K562 (cell line): Measurements from ENCODE around the gene ZACN. TPM values are rescaled to one million over a fixed set of nuclear protein-coding genes. Genes with fewer than 3 reads are reported as not detected.

Source experiments
- ATAC-seq: fragments of 200-7000 bp; cut with Tn5 transposase; 3 replicates; pipeline ENCODE4 v1.9.1; 2020; ENCODE audit warnings: moderate library complexity
- BruUV-seq: library from RNA; stranded (reverse); fragments of 400-500 nt; replicated peaks from 2 replicates; lab custom pipeline; 2021; lab: Mats Ljungman, UMichigan
- CTCF ChIA-PET: fragments of 300-600 bp; formaldehyde crosslinking; extraction: SDS; loops from one replicate; lab custom pipeline; 2021; ENCODE audit warnings: low intra/inter-chr PET ratio; lab: Yijun Ruan, JAX
- POLR2A ChIA-PET: fragments of 300-600, 350-650 bp; sonication (Branson Sonifier 250); formaldehyde crosslinking; extraction: SDS; loops from one replicate; lab custom pipeline; 2021; ENCODE audit warnings: antibody characterized with exemption, inconsistent platforms; lab: Yijun Ruan, JAX
- DNase-seq, 4 experiments: peaks; one replicate each; pipeline versions ENCODE4 v3.0.0 to v3.0.0-alpha.2; 2011 to 2018; ENCODE audit warnings: low spot score in 3 of 4, mixed read lengths in 3 of 4; ENCODE audit errors: extremely low read depth in 1 of 4
- FAIRE-seq: peaks from 2 replicates; lab custom pipeline; 2011; peaks lifted over from hg19 to GRCh38; lab: Jason Lieb, UNC
- H2AFZ ChIP-seq: 2 replicates; pipeline ENCODE4 v1.6.0; 2011; ENCODE audit warnings: low read depth, low read length, control low read depth, inconsistent platforms
- H3K27ac ChIP-seq: fragments of 200-600 bp; 3 replicates; pipeline ENCODE4 v1.8.0; 2011; ENCODE audit warnings: low read depth, mild to moderate bottlenecking, control low read depth, inconsistent platforms, low read length, moderate library complexity, mixed read lengths; ENCODE audit errors: extremely low read depth
- H3K27me3 ChIP-seq, 2 experiments: fragments of 300-600 bp in 1 of 2; 2 replicates in 1 of 2; 3 replicates in 1 of 2; pipeline versions ENCODE4 v1.6.0 to v1.8.0; 2011; ENCODE audit warnings: inconsistent platforms in 2 of 2, low read length in 2 of 2, mild to moderate bottlenecking in 1 of 2, mixed read lengths in 1 of 2, moderate library complexity in 1 of 2; ENCODE audit not compliant: control insufficient read depth in 2 of 2, insufficient read depth in 2 of 2
- H3K36me3 ChIP-seq: fragments of 300-600 bp; 3 replicates; pipeline ENCODE4 v1.8.0; 2011; ENCODE audit warnings: mild to moderate bottlenecking, low read length, inconsistent platforms; ENCODE audit not compliant: control insufficient read depth, insufficient read depth
- H3K4me1 ChIP-seq, 2 experiments: fragments of 200-600 bp in 1 of 2; replicated peaks in 1 of 2; 2 replicates in 1 of 2; 3 replicates in 1 of 2; pipeline versions ENCODE4 v1.5.1 to v1.8.0; 2011; ENCODE audit warnings: inconsistent platforms in 2 of 2, low read length in 2 of 2, mild to moderate bottlenecking in 1 of 2, mixed read lengths in 1 of 2, moderate library complexity in 1 of 2; ENCODE audit not compliant: control insufficient read depth in 2 of 2, insufficient read depth in 2 of 2
- H3K4me2 ChIP-seq: 2 replicates; pipeline ENCODE4 v1.6.1; 2011; ENCODE audit warnings: low read length, control low read depth, inconsistent platforms, mixed read lengths; ENCODE audit not compliant: insufficient read depth
- H3K4me3 ChIP-seq: fragments of 200-600 bp; sonication (generic), shearing (Covaris generic); 2 replicates; pipeline ENCODE4 v1.5.1; 2016; ENCODE audit warnings: control low read depth, inconsistent platforms
- H3K79me2 ChIP-seq: fragments of 200-600 bp; 3 replicates; pipeline ENCODE4 v1.8.0; 2011; ENCODE audit warnings: low read length, inconsistent platforms; ENCODE audit not compliant: control insufficient read depth, insufficient read depth
- H3K9ac ChIP-seq, 2 experiments: 2 replicates each; pipeline versions ENCODE4 v1.6.0 to v1.6.1; 2011; ENCODE audit warnings: low read depth in 2 of 2, low read length in 2 of 2, control low read depth in 1 of 2, inconsistent platforms in 1 of 2, mild to moderate bottlenecking in 1 of 2, mixed read lengths in 1 of 2; ENCODE audit not compliant: insufficient read depth in 1 of 2
- H3K9me1 ChIP-seq: one replicate; pipeline ENCODE4 v1.6.0; 2011; ENCODE audit warnings: inconsistent platforms, mild to moderate bottlenecking, low read length, moderate library complexity; ENCODE audit not compliant: control insufficient read depth, insufficient read depth
- H3K9me3 ChIP-seq: replicated peaks from 2 replicates; pipeline ENCODE4 v1.5.1; 2011; ENCODE audit warnings: low read depth, low read length, inconsistent platforms; ENCODE audit not compliant: control insufficient read depth, insufficient read depth
- H4K20me1 ChIP-seq: replicated peaks from 2 replicates; pipeline ENCODE4 v1.6.1; 2011; ENCODE audit warnings: low read length, inconsistent platforms, mixed read lengths; ENCODE audit not compliant: control insufficient read depth, insufficient read depth
- BRCA1 ChIP-seq, 2 experiments: fragments of 450-650 bp in 1 of 2; sonication (generic) in 1 of 2; formaldehyde crosslinking in 1 of 2; IDR thresholded peaks; 2 replicates each; pipeline versions ENCODE4 v1.5.0 to v1.6.1; 2017 to 2020; ENCODE audit warnings: mild to moderate bottlenecking in 1 of 2, missing genetic modification reagents in 1 of 2
- CBFA2T3 ChIP-seq: fragments of 450-650 bp; IDR thresholded peaks from 2 replicates; pipeline ENCODE4 v1.6.1; 2017
- ESRRA ChIP-seq: fragments of 450-650 bp; IDR thresholded peaks from 2 replicates; pipeline ENCODE4 v1.6.1; 2014; ENCODE audit warnings: low read depth, mild to moderate bottlenecking, moderate library complexity, borderline replicate concordance
- HDGF ChIP-seq: fragments of 450-650 bp; IDR thresholded peaks from 2 replicates; pipeline ENCODE4 v1.6.1; 2016
- MAFF ChIP-seq: IDR thresholded peaks from 2 replicates; pipeline ENCODE4 v1.6.1; 2012; ENCODE audit warnings: low read length, improper control_type of control experiment
- POLR2B ChIP-seq: fragments of 450-650 bp; IDR thresholded peaks from 2 replicates; pipeline ENCODE4 v1.6.1; 2018; ENCODE audit warnings: low read depth; ENCODE audit not compliant: partially characterized antibody
- TAF1 ChIP-seq: IDR thresholded peaks from 2 replicates; pipeline ENCODE4 v1.6.1; 2011; ENCODE audit warnings: mild to moderate bottlenecking, low read length, moderate library complexity; ENCODE audit not compliant: insufficient read depth, control insufficient read depth, severe bottlenecking; ENCODE audit errors: extremely low read depth
- ZBTB1 ChIP-seq: sonication (generic); formaldehyde crosslinking; IDR thresholded peaks from 2 replicates; pipeline ENCODE4 v1.8.1; 2023; ENCODE audit warnings: missing genetic modification reagents, low read depth, mild to moderate bottlenecking, borderline replicate concordance
- ZNF436 ChIP-seq: fragments of 250-450, 450-650 bp; sonication (Bioruptor Pico); formaldehyde crosslinking; IDR thresholded peaks from 2 replicates; pipeline ENCODE4 v1.7.0; 2020; ENCODE audit warnings: mild to moderate bottlenecking
- WGBS: fragments of 100-300 bp; shearing (Covaris generic); methylation state at CpG from one replicate; pipeline ENCODE4 v1.1.6; 2016; ENCODE audit warnings: low coverage, mixed read lengths; ENCODE audit not compliant: insufficient coverage; ENCODE audit errors: missing lambda C conversion rate; 5-methylcytosine and 5-hydroxymethylcytosine counted together
- in situ Hi-C: fragments of 300-500 bp; cut with MboI; formaldehyde crosslinking; loops from 4 replicates; pipeline ENCODE4 v1.15.0; 2018; ENCODE audit warnings: inconsistent platforms, mixed read lengths
- intact Hi-C: fragments of 100-400 bp; cut with micrococcal nuclease; formaldehyde crosslinking; loops from 2 replicates; pipeline ENCODE4 v1.14.2; 2022
- polyA plus RNA-seq, 8 experiments: library from polyadenylated mRNA; depleted of rRNA in 4 of 8; stranded (reverse) in 5 of 8; unstranded in 3 of 8; fragments of >200 nt; fragmentation: Nextera tagmentation in 2 of 8; fragmentation: Illumina TruSeq in 1 of 8; extraction: Ambion mirVana in 2 of 8; extraction: Trizol in 1 of 8; gene quantifications; 2 replicates each; pipeline versions ENCODE4 v1.2.1 to v1.2.3, GENCODE V29; 2011 to 2014; ENCODE audit warnings: inconsistent platforms in 1 of 8, missing spikeins in 1 of 8
- total RNA-seq, 7 experiments: library from RNA; depleted of rRNA in 6 of 7; stranded (reverse); fragments of >200 nt in 6 of 7; fragmentation: Illumina TruSeq in 2 of 7; extraction: Trizol in 2 of 7; gene quantifications; 2 replicates each; pipeline versions ENCODE4 v1.2.1 to v1.2.3, GENCODE V29; 2011 to 2021; ENCODE audit warnings: low replicate concordance in 1 of 7
- TF ChIP-seq, protein P1 (sequence below): fragments of 200-800 bp; sonication (Bioruptor generic); IDR thresholded peaks from 2 replicates; pipeline ENCODE4 v1.6.1; 2017; ENCODE audit warnings: missing genetic modification characterization, missing compliant biosample characterization
- TF ChIP-seq, protein P2 (sequence below), 2 experiments: fragments of 450-650 bp; conservative IDR thresholded peaks; 2 replicates each; pipeline ENCODE4 v1.6.1; 2017; ENCODE audit warnings: mild to moderate bottlenecking in 2 of 2, moderate library complexity in 2 of 2
- TF ChIP-seq, protein P3 (sequence below): sonication (generic); formaldehyde crosslinking; IDR thresholded peaks from 2 replicates; pipeline ENCODE4 v1.8.0; 2022; ENCODE audit warnings: missing genetic modification reagents, mild to moderate bottlenecking, moderate library complexity, borderline replicate concordance
- TF ChIP-seq, protein P4 (sequence below): fragments of 250-450 bp; sonication (Bioruptor Pico); IDR thresholded peaks from 2 replicates; pipeline ENCODE4 v1.8.0; 2021; ENCODE audit warnings: moderate library complexity, mild to moderate bottlenecking, inconsistent platforms
- TF ChIP-seq, protein P5 (sequence below): fragments of 450-650 bp; IDR thresholded peaks from 2 replicates; pipeline ENCODE4 v1.6.1; 2018; ENCODE audit warnings: mild to moderate bottlenecking, low read depth; ENCODE audit not compliant: partially characterized antibody

The ZACN gene
- total and polyA plus RNA-seq, 9 of the 15 experiments (the other 6 are each of a cell fraction or from before 2014, with no cell fraction given) = 0.07 TPM; not detected in 8

DNA sequence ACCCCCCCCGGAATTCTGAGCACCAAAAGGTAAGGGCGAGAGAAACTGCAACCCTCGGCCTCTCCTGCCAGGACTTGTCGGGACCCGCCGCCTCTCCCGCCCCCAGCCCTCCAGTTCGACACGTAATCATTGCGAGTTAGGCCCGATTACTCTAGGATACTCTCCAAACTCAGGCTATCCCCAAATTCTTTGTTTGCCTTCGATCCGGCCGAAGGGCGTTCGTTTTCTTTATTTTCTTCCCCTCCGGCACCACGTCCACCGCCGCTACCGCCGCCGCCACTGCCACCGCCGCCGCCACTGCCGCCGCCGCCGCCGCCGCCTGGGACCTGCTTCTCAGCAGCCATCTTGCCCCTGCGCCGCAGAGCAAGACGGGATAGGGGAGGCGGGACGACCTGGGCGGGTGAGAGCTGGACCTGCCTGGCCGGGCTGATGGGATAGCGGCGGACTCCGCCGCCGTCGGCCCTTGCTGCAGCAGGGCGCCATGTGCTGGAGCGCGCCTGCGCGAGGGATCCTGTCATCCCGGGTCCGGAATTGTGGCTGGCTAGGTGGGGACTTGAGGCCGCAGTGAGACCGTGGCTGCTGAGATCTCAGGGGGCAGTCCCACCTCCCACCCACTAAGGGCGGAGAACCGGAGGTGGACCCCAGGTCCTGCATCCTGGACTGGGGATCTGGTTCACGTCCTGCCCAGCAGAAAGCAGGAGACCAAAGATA, 6.7 kb upstream of the ZACN start, which contains the start of gene SRP68:
TSS of gene SRP68 (minus strand) at position 370 of the 711 bp plus-strand sequence. CDS start at position 344, 26 bp downstream.
- ChIA-PET CTCF (interaction anchor here (0.6 kb wide), 1 partner anchor 370 kb away, joined by 3 read pairs; no protein-coding TSS in a partner anchor), POLR2A (interaction anchor here (0.6 to 3.1 kb wide), 16 partner anchors 8 to 1322 kb away, joined by 3 to 33 read pairs (median 4); partner anchors contain the start of genes EVPL and UBALD2)
- in situ Hi-C loops = no loop called here
- peaks cover 29% of the 10 kb centered on the region; the same call in 2 of the 3 replicates for H3K36me3 ChIP-seq
- H2AFZ ChIP-seq = peak within 1 kb of the TSS; percentile 99
- peak; percentile 92 to 95 (median 95) for DNase-seq
- WGBS = under 1% methylated on average over 41 of the region's 57 CpGs
- intact Hi-C loops = no loop called here
- ATAC-seq = peak; percentile 99
- H3K4me2 ChIP-seq = peak within 1 kb of the TSS; percentile 99
- H3K4me3 ChIP-seq = peak within 1 kb of the TSS; percentile 79
- peaks cover 5% of the 10 kb centered on the region for H3K9me1 ChIP-seq
- peak within 1 kb of the TSS; percentile 80 for H3K27ac ChIP-seq
- H3K9me3 ChIP-seq = no peaks in the 10 kb centered on the region
- H3K9ac ChIP-seq = peak within 1 kb of the TSS; percentile 92 to 98
- peaks cover 12 to 26% of the 10 kb centered on the region in 2 experiments; a peak in 3 of 5 replicates for H3K27me3 ChIP-seq
- H4K20me1 ChIP-seq = peaks cover 13% of the 10 kb centered on the region; the same call in 1 of the 2 replicates
- FAIRE-seq = peak; percentile 97
- H3K4me1 ChIP-seq = peaks cover 5 to 45% of the 10 kb centered on the region in 2 experiments
- no TSS peak for BruUV-seq
- peaks cover 46% of the 10 kb centered on the region for H3K79me2 ChIP-seq
- TF ChIP-seq, protein P1, sequence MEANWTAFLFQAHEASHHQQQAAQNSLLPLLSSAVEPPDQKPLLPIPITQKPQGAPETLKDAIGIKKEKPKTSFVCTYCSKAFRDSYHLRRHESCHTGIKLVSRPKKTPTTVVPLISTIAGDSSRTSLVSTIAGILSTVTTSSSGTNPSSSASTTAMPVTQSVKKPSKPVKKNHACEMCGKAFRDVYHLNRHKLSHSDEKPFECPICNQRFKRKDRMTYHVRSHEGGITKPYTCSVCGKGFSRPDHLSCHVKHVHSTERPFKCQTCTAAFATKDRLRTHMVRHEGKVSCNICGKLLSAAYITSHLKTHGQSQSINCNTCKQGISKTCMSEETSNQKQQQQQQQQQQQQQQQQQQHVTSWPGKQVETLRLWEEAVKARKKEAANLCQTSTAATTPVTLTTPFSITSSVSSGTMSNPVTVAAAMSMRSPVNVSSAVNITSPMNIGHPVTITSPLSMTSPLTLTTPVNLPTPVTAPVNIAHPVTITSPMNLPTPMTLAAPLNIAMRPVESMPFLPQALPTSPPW (CRISPR knock-in tag) = peak; percentile 43; the same call in 1 of the 2 replicates
- TF ChIP-seq CBFA2T3 (no peak), HDGF (no peak), ZBTB1 (CRISPR knock-in tag) (peak; percentile 77; the same call in 1 of the 2 replicates), BRCA1 (IDR thresholded peaks at IDR 0.05) (no peak), BRCA1 (CRISPR knock-in tag; IDR thresholded peaks at IDR 0.05) (no peak), MAFF (no peak), ZNF436 (CRISPR knock-in tag) (no peak), TAF1 (peak; percentile 96), ESRRA (peak; percentile 76; the same call in 1 of the 2 replicates), POLR2B (peak; percentile 82)
- TF ChIP-seq, protein P2, sequence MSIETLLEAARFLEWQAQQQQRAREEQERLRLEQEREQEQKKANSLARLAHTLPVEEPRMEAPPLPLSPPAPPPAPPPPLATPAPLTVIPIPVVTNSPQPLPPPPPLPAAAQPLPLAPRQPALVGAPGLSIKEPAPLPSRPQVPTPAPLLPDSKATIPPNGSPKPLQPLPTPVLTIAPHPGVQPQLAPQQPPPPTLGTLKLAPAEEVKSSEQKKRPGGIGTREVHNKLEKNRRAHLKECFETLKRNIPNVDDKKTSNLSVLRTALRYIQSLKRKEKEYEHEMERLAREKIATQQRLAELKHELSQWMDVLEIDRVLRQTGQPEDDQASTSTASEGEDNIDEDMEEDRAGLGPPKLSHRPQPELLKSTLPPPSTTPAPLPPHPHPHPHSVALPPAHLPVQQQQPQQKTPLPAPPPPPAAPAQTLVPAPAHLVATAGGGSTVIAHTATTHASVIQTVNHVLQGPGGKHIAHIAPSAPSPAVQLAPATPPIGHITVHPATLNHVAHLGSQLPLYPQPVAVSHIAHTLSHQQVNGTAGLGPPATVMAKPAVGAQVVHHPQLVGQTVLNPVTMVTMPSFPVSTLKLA (conservative IDR thresholded peaks at IDR 0.05) = peak; percentile 76 to 86
- TF ChIP-seq, protein P3, sequence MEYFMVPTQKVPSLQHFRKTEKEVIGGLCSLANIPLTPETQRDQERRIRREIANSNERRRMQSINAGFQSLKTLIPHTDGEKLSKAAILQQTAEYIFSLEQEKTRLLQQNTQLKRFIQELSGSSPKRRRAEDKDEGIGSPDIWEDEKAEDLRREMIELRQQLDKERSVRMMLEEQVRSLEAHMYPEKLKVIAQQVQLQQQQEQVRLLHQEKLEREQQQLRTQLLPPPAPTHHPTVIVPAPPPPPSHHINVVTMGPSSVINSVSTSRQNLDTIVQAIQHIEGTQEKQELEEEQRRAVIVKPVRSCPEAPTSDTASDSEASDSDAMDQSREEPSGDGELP = peak; percentile 86; the same call in 1 of the 2 replicates
- TF ChIP-seq, protein P4, sequence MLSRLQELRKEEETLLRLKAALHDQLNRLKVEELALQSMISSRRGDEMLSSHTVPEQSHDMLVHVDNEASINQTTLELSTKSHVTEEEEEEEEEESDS (CRISPR knock-in tag) = no peak
- TF ChIP-seq, protein P5, sequence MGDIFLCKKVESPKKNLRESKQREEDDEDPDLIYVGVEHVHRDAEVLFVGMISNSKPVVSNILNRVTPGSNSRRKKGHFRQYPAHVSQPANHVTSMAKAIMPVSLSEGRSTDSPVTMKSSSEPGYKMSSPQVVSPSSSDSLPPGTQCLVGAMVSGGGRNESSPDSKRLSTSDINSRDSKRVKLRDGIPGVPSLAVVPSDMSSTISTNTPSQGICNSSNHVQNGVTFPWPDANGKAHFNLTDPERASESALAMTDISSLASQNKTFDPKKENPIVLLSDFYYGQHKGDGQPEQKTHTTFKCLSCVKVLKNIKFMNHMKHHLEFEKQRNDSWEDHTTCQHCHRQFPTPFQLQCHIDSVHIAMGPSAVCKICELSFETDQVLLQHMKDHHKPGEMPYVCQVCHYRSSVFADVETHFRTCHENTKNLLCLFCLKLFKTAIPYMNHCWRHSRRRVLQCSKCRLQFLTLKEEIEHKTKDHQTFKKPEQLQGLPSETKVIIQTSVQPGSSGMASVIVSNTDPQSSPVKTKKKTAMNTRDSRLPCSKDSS = no peak
